ENCODE measurements around the gene CNTN2.

- TF ChIP-seq POLR2A (IDR thresholded peaks at IDR 0.05) (no peak), POLR2AphosphoS5 (IDR thresholded peaks at IDR 0.05) (no peak), CTCF (IDR thresholded peaks at IDR 0.05) (no peak)
Measured at GRCh38 chr1:204994086-204994862, 48.7 kb upstream of the CNTN2 start.
